ENCODE data around the gene SHISA8.
"Not testable (repeated sequence)": the region's sequence is repeated elsewhere in the genome, so short reads cannot be mapped to it uniquely, and the experiment has no call there.

Gene SHISA8

GRCh38 chr22:41899110-41899509 is 15.8 kb downstream of the SHISA8 start:
- DNase-seq (ENCODE audit: low read depth) = no peak

DNA sequence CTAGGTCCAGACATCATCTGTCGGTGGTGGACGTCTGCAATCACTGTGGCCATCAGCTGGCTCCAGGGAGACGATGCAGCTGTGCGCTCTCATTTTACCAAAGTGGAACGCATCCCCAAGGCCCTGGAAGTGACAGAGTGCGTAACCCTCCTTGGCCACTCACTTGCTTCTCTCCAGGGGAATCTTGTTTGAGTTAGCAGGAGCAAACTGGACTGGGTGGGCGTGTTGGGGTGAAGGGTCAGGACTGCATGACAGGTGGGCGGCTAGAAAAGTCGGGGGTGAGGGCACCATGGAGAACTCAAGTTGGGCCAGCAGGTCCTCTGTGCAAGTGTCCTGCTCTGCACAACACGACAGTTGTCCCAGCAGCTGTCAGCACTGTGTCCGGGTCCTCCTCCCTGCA is 16.2 kb downstream of the SHISA8 start:
- DNase-seq (ENCODE audit: low read depth) = no peak

DNA sequence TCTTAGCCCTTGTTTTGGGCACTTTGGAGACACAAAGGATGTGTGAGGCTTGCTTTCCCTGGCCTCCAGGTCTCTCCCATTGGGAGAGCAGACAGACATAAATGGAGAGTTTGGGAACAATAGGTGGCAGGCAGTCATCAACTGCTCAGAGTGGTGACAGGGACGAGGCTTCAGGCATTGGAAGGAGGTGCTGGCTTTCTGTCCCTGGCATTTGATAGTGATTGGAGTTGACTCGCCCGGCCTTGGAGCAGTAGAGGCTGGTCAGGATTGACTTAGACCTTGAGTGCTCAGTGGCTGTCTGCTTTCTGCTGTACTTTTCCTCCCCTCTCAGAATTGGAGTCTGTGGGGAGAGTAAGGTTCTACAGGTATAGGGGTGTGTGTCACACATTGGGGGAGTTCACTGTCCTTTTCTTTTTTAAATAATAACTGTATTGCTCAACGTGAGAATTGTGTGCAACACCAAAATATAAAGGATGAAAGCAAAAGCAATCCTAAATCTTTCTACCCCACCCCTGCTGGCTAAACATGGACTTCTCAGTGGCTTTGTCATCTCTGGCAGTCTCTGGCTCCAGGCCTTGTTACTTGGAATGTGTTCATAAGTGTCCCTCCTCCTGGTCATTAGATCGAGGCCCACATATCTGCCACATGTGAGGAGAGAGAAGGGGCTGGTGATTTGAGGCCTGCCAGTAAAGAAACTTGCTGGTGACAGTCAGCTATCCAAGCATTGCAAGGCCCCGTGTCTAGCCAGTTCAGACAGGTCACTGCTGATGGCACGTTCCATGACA is 21.1 kb downstream of the SHISA8 start:
- DNase-seq (ENCODE audit: low read depth) = no peak

- DNase-seq (ENCODE audit: low read depth) = no peak
Measured at GRCh38 chr22:41892721-41893120, 22.2 kb downstream of the SHISA8 start.

DNA sequence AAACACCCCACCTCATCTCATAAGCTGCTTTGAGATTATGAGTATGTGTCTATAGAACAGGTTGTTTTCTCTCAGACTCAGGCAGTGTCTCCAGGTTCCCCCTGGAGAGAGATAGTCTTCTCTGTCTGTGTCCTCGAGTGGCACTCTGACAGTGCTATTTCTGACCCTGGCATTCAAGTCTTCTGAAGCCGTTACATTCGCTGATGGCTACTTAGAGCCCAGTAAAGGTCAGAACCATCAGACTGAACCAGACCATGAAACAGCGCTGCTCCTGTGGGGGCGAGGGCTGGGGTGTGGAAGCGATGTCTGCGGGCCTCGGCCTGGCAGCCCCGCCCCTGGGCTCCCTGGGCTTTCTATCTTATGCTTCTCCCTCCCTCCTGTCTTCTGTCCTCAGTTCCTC is 23.5 kb downstream of the SHISA8 start:
- DNase-seq (ENCODE audit: low read depth) = no peak

GRCh38 chr22:41888627-41889200 is 26.2 kb downstream of the SHISA8 start:
- DNase-seq (ENCODE audit: low read depth) = no peak

GRCh38 chr22:41885516-41885915 is 29.4 kb downstream of the SHISA8 start:
- DNase-seq (ENCODE audit: low read depth) = no peak

GRCh38 chr22:41885116-41885515 is 29.8 kb downstream of the SHISA8 start:
- no peak for DNase-seq (ENCODE audit: low read depth)

DNA sequence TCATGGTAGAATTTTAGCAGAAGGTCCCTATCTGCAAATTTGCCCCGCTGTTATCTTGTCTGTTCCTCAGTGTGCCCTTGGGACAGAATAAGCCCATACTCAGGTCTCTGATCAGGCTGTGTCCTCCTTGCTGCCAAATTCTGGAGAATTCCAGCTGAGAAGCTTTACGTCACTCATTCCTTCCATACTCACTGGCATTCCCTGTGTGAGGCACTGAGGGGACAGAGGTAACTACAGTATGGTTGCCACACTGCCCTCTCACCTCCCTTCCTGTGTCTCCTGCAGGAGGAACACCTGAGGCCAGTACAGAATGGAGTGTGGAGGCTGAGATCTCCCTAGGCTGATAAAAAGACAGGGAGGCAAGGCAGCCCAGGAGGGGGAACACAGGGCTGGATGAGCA is 31.5 kb downstream of the SHISA8 start:
- DNase-seq (ENCODE audit: low read depth) = no peak

- no peak for DNase-seq (ENCODE audit: low read depth)
Measured at GRCh38 chr22:41880653-41881052, 34.2 kb downstream of the SHISA8 start.

DNA sequence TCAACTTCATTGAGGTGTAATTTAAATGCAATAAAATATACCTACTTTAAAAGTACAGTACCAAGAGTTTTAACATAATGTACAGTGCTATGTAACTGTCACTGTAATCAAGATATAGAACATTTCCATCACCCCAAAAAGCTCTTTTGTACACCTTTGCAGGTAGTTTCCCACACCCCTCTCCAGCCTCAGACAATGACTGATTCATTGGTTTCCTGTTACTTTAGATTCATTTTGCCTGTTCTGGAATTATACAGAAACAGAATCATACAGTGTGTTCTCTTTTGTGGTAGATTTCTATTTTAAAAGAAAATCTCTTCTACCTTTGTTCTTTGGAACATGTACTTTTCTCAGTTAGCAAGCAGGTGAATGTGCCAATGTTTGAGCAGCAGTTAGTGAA is 38.2 kb downstream of the SHISA8 start:
- no peak for DNase-seq (ENCODE audit: low read depth)

DNA sequence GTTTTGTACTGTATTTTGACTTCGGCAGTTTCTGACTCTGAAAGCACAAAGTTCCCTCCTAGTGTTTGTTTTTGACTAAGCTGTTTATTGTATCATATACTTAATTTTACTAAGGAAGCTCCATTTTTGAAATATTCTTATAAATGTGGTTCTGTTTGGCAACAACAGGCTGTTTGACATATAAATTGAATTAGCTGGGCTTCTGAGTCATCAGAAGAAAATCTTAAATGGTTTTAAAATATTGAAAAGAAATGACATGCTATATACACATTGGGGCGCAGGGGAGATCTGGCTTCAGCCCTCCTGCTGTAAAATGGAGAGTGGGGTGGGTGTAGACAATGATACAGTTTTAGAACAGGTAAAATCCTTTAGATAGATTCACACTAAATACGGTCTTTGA is 38.6 kb downstream of the SHISA8 start:
- DNase-seq (ENCODE audit: low read depth) = no peak

DNA sequence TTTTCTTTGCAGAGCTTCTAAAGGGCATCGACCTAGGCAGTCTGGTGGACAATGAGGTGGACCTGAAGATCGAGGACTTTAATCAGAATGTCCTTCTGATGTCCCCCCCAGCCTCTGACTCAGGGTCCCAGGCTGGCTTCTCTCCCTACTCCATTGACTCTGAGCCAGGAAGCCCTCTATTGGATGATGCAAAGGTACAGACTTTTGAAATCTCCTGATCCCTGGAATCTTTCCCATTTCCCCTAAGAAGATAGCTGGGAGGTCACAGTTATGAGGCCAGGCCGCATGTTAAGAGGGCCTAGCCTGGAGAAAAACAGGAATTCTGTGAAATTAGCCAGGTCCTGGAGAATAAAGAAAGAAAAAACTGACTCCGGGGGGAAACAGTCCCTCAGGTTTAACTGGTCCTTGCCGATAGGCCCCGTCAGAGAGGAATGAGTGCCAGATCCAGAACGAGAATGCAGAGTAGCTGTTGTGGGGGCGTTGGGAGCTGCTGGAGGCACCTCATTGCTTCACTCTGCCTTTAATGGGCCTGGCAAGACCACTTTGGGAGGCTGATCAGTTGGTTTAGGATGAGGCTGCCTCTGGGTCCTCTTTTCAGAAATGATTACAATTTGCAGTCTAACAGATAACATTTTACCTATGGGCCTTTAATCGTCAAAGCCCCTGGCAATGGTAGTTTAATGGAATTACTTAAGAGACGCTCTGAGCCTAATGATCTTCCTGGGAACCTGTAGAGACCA is 39.2 kb downstream of the SHISA8 start:
- DNase-seq (ENCODE audit: low read depth) = no peak

DNA sequence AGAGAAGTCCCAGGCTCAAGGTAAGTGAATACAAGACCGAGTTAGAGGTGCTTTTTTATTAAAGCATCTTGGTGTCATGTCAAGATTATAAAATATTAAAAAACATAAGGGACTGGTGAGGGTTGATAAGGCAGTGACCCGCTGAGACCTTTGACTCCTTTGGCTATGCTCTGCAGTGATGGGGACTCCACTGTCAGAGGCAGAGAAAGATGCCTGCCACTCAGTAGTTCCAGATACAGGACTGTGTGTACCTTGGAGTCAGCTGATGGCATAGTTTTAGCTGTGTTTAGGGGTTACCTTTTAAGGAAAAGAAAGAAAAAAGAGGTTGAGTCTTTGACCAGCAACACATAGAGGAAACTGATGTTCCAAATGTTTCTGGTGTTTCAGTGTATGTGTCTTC is 40.8 kb downstream of the SHISA8 start:
- no peak for DNase-seq (ENCODE audit: low read depth)

GRCh38 chr22:41873391-41873790 is 41.5 kb downstream of the SHISA8 start:
- no peak for DNase-seq (ENCODE audit: low read depth)

DNA sequence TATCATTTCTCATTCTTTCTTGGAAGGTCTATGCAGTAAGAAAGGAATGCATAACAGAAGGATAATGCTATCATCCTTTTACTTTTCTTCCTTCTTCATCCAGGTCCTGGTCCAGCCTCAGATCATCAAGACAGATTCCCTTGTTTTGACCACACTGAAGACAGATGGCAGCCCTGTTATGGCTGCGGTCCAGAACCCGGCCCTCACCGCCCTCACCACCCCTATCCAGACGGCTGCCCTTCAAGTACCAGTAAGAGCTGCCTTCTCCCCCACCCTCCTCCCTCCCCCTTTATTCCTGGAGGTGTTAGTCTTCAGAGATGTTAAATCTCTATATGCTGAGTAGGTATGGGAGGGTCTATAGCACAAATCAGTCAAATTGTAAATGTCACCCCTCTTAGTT is 44.1 kb downstream of the SHISA8 start:
- no peak for DNase-seq (ENCODE audit: low read depth)

GRCh38 chr22:41870081-41870480 is 44.8 kb downstream of the SHISA8 start:
- not testable (repeated sequence) for DNase-seq (ENCODE audit: low read depth)

- DNase-seq (ENCODE audit: low read depth) = no peak
Measured at GRCh38 chr22:41868556-41868955, 46.3 kb downstream of the SHISA8 start.

- DNase-seq (ENCODE audit: low read depth) = no peak
Measured at GRCh38 chr22:41863472-41863871, 51.4 kb downstream of the SHISA8 start.

DNA sequence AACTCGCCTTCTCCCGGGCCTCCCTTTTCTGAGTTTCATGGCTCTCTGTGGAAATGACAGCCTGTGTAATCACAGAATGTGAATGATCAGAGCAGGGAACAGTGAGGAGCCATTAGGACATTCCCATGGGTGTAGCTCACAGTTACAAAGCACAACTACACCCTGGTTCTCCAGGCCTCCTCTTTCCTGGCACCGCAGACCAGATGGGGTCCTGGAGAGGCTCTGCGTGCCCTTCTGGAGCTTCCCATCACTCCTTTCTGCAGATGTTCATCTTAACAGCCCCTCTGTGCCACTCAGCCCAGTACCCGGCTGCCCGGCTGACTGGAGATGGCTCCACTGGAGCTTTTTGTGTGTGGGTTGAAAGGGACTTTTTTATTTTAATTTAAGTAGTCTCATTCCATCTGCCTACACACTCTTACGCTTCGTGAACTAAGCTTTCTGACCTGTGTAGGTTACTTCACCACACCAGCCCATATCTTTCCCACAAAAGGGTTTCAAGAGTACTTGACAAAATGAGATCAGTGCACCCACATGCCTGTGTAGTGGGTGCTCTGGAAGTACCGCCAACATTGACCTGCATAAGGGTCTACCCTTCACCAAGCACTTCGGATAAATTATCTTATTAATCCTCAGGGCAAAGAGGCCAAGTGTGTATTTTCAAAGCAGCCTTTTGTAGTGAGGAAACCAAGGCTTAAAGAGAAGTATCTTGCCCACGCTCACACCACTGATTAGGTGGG is 52.2 kb downstream of the SHISA8 start:
- no peak for DNase-seq (ENCODE audit: low read depth)

DNA sequence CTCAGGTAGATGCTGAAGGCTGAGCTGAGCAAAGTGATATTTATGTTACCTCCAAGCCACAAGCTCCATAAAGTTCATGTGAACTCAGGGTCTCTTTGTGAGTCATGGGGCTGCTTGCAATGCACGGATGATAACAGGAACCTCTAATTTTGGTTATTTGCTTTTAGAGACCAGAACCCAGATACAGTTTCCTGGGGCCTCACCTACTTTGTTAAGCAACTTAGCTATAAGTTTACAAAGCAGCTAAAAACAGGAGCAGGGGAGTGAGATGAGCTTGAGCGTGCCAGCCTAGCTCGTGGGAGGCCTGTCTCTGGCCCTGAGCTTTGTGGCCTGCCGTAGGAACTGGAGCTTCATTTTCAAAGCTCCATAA is 52.7 kb downstream of the SHISA8 start:
- no peak for DNase-seq (ENCODE audit: low read depth)

Measured in HS-27A (cell line).